ENCODE measurements around the gene MYL11.

The MYL11 gene

DNA sequence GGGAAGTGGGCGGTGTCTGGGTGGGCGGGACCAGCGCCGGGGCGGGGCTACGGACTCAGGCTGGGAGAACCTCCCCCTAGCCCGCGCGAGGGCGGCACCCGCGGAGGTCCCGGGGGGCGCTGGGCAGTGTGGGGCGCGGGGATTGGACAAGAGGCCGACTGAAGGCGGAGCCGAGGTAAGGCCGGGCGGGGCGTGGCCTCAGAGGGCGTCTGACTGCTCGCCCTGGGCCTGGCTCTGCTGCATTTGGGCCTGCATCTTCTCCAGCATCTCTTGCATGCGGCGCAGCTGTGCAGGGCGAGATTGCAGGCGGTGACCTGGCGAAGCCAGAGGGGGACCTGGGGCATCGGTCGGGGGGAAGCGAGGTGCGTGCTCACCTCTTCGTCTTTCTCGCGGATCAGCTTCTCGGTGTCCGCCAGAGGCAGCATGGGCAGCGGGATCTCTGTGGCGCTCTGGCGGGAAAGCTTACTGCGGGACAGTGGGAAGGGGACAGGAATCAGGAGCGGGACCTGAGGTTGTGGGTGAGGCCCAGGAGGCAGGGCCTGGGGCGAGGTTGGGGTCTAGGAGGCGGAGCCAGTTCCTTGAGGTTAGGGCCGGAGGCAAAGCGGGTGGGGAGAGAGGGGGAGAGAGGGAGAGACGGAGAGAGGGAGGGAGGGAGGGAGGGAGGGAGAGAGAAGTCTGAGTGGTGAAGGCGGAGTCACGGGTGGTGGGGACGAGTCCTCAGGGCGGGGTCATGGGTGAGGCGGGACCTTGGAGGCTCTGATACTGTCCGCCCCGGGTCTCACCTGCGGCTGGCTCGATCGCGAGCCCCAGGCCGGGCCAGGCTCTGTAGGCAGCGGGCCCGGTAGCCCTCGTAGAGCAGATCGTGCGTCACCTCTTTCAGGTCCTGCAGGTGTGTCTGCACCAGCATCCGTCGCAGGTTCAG is 3.9 kb downstream of the MYL11 start:
- TF ChIP-seq BHLHE40 (IDR thresholded peaks at IDR 0.05; ENCODE audit: borderline replicate concordance) = no peak
- no peak for TF ChIP-seq HDGF (IDR thresholded peaks at IDR 0.05; ENCODE audit: borderline replicate concordance)
- TF ChIP-seq ELF4 (IDR thresholded peaks at IDR 0.05) = no peak
- TF ChIP-seq SUZ12 (IDR thresholded peaks at IDR 0.05) = no peak
- no peak for TF ChIP-seq SP1 (IDR thresholded peaks at IDR 0.05)
- no peak for TF ChIP-seq FOXM1 (IDR thresholded peaks at IDR 0.05; ENCODE audit: borderline replicate concordance)
- TF ChIP-seq L3MBTL2 (conservative IDR thresholded peaks at IDR 0.05) = no peak
- TF ChIP-seq ZNF384 (IDR thresholded peaks at IDR 0.05) = no peak
- TF ChIP-seq LEF1 (IDR thresholded peaks at IDR 0.05; ENCODE audit: borderline replicate concordance) = no peak
- TF ChIP-seq NFRKB (IDR thresholded peaks at IDR 0.05) = no peak
- no peak for TF ChIP-seq FOXK2 (IDR thresholded peaks at IDR 0.05)
- no peak for TF ChIP-seq ARNT (IDR thresholded peaks at IDR 0.05)
- TF ChIP-seq, protein P1, sequence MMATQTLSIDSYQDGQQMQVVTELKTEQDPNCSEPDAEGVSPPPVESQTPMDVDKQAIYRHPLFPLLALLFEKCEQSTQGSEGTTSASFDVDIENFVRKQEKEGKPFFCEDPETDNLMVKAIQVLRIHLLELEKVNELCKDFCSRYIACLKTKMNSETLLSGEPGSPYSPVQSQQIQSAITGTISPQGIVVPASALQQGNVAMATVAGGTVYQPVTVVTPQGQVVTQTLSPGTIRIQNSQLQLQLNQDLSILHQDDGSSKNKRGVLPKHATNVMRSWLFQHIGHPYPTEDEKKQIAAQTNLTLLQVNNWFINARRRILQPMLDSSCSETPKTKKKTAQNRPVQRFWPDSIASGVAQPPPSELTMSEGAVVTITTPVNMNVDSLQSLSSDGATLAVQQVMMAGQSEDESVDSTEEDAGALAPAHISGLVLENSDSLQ (IDR thresholded peaks at IDR 0.05) = no peak
- ChIA-PET CTCF (interaction anchor here (0.6 to 2.0 kb wide), 3 partner anchors 17 to 236 kb away, joined by 4 to 6 read pairs (median 6); partner anchors contain the start of gene ZNF48), POLR2A (interaction anchor here (0.7 to 9.4 kb wide), 19 partner anchors 10 to 574 kb away, joined by 3 to 75 read pairs (median 4); partner anchors contain the start of genes ALDOA, CD2BP2, DCTPP1 and TBX6)
- DNase-seq (ENCODE audit: extremely low spot score) = peak; percentile 100

DNA sequence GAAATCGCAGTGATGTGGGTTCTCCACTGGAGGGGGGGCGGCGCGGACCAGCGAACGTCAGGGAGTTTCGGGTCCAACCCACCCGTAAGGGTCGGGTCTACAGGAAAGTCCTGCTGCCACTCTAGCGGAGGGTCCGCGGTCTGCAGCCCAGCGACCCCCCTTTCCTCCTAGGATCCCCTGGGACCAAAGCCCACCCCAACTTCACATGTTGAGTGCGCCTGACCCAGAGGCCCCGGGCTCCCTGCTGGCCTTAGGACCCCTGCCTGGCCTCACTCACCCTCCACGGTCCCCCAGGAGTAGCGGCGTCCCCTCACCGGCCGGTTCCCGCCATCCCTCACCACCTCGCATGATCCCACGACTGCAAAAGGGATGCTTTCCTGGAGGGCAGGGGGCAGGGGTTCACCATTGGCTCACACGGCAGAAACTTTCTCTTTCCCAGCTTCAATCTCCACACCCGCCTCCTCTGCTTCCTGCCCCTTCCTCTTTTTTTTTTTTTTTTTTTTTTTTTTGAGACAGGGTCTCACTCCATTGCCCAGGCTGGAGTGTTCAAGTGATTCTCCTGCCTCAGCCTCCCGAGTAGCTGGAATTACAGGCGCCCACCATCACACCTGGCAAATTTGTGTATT is 4.7 kb downstream of the MYL11 start:
- ChIA-PET CTCF (no interaction called here), POLR2A (interaction anchor here (1.7 to 9.4 kb wide), 6 partner anchors 10 to 28 kb away, joined by 4 to 75 read pairs (median 13); partner anchors contain the start of genes CD2BP2, ZNF48 and ZNF771)
- DNase-seq (ENCODE audit: extremely low spot score) = no peak
- TF ChIP-seq HDGF (IDR thresholded peaks at IDR 0.05; ENCODE audit: borderline replicate concordance) (peak; percentile 65; the same call in 1 of the 2 replicates), BHLHE40 (IDR thresholded peaks at IDR 0.05; ENCODE audit: borderline replicate concordance) (no peak), LEF1 (IDR thresholded peaks at IDR 0.05; ENCODE audit: borderline replicate concordance) (no peak)

DNA sequence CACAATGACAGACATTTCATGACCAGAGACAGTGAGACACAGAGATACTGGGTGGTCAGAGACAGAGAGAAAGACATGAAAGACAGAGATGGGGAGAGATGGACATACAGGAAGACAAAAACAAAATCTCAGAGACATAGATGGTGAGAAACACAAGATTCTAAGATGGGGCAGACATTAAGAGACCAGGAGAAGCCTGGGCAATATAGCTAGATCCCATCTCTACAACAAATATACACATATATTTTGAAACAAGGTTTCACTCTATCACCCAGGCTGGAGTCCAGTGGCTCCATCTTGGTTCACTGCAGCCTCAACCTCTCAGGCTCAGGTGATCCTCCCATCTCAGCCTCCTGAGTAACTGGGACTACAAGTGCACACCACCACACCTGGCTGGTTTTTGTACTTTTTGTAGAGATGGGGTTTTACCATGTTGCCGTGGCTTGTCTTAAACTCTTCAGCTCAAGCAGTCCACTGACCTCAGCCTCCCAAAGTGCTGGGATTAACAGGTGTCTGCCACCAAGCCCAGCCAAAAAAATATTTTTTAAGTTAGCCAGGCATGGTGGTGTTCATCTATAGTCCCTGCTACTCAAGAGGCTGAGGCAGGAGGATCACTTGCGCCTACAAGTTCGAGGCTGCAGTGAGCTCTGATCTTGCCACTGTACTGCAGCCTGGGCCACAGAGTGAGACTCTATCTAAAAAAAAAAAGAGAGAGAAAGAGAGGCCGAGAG is 5.6 kb downstream of the MYL11 start:
- ChIA-PET POLR2A (interaction anchor here (0.8 to 9.4 kb wide), 5 partner anchors 9 to 27 kb away, joined by 3 to 75 read pairs (median 4); partner anchors contain the start of genes CD2BP2, ZNF48 and ZNF771), CTCF (no interaction called here)
- DNase-seq (ENCODE audit: extremely low spot score) = no peak
- TF ChIP-seq SUZ12 (IDR thresholded peaks at IDR 0.05) (no peak), FOXA1 (IDR thresholded peaks at IDR 0.05) (no peak), L3MBTL2 (conservative IDR thresholded peaks at IDR 0.05) (no peak), BHLHE40 (IDR thresholded peaks at IDR 0.05; ENCODE audit: borderline replicate concordance) (no peak), FOXM1 (IDR thresholded peaks at IDR 0.05; ENCODE audit: borderline replicate concordance) (no peak), SP1 (IDR thresholded peaks at IDR 0.05) (no peak), ELF4 (IDR thresholded peaks at IDR 0.05) (no peak), TARDBP (IDR thresholded peaks at IDR 0.05) (no peak), ZNF384 (IDR thresholded peaks at IDR 0.05) (no peak), NFRKB (IDR thresholded peaks at IDR 0.05) (no peak), LEF1 (IDR thresholded peaks at IDR 0.05; ENCODE audit: borderline replicate concordance) (no peak)
- TF ChIP-seq, protein P1 (IDR thresholded peaks at IDR 0.05) = no peak

DNA sequence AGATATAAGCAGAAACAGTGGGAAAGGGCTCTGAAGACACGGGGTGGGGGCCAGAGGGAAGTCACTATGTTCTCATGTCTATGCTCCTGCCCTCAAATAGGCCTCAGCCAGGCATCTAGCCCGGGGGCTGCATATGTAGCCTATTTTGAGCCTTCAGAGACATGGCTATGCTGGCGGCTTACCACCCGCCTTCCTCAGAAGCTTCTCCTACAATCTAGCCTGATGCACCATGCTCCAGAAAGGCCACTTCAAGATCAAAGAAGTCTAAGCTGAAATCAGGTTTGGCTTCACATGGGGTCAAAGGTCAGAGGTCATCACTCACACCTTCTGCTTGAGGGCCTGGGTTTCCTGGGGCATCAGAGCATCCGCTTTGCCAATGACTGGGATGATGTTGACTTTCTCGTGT is 6.2 kb downstream of the MYL11 start:
- ChIA-PET CTCF (no interaction called here), POLR2A (interaction anchor here (0.8 to 9.4 kb wide), 5 partner anchors 10 to 27 kb away, joined by 3 to 75 read pairs (median 4); partner anchors contain the start of genes CD2BP2, ZNF48 and ZNF771)
- no peak for DNase-seq (ENCODE audit: extremely low spot score)
- TF ChIP-seq ZNF384 (IDR thresholded peaks at IDR 0.05) = no peak
- no peak for TF ChIP-seq SP1 (IDR thresholded peaks at IDR 0.05)
- no peak for TF ChIP-seq FOXA1 (IDR thresholded peaks at IDR 0.05)
- TF ChIP-seq NFRKB (IDR thresholded peaks at IDR 0.05) = no peak
- TF ChIP-seq, protein P1 (IDR thresholded peaks at IDR 0.05) = no peak
- no peak for TF ChIP-seq LEF1 (IDR thresholded peaks at IDR 0.05; ENCODE audit: borderline replicate concordance)
- no peak for TF ChIP-seq HDGF (IDR thresholded peaks at IDR 0.05; ENCODE audit: borderline replicate concordance)
- TF ChIP-seq FOXM1 (IDR thresholded peaks at IDR 0.05; ENCODE audit: borderline replicate concordance) = no peak
- no peak for TF ChIP-seq FOXK2 (IDR thresholded peaks at IDR 0.05)
- no peak for TF ChIP-seq TARDBP (IDR thresholded peaks at IDR 0.05)
- TF ChIP-seq SUZ12 (IDR thresholded peaks at IDR 0.05) = no peak
- no peak for TF ChIP-seq ELF4 (IDR thresholded peaks at IDR 0.05)
- no peak for TF ChIP-seq BHLHE40 (IDR thresholded peaks at IDR 0.05; ENCODE audit: borderline replicate concordance)
- no peak for TF ChIP-seq L3MBTL2 (conservative IDR thresholded peaks at IDR 0.05)
- no peak for TF ChIP-seq ARNT (IDR thresholded peaks at IDR 0.05)
- no peak for TF ChIP-seq CTBP1 (IDR thresholded peaks at IDR 0.05; ENCODE audit: borderline replicate concordance)

Data from HEK293T (cell line).